C4-2B (cell line): ENCODE measurements around the gene MYO1E.

Experiments used
- ZFX ChIP-seq: fragments of 450-650 bp; IDR thresholded peaks from 2 replicates; pipeline ENCODE4 v1.6.1; 2017
- TF ChIP-seq, protein P1 (sequence below): fragments of 450-650 bp; conservative IDR thresholded peaks from 2 replicates; pipeline ENCODE4 v1.5.1; 2017; ENCODE audit warnings: mild to moderate bottlenecking

- TF ChIP-seq, protein P1, sequence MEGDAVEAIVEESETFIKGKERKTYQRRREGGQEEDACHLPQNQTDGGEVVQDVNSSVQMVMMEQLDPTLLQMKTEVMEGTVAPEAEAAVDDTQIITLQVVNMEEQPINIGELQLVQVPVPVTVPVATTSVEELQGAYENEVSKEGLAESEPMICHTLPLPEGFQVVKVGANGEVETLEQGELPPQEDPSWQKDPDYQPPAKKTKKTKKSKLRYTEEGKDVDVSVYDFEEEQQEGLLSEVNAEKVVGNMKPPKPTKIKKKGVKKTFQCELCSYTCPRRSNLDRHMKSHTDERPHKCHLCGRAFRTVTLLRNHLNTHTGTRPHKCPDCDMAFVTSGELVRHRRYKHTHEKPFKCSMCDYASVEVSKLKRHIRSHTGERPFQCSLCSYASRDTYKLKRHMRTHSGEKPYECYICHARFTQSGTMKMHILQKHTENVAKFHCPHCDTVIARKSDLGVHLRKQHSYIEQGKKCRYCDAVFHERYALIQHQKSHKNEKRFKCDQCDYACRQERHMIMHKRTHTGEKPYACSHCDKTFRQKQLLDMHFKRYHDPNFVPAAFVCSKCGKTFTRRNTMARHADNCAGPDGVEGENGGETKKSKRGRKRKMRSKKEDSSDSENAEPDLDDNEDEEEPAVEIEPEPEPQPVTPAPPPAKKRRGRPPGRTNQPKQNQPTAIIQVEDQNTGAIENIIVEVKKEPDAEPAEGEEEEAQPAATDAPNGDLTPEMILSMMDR, result no peak
- no peak for TF ChIP-seq ZFX
Observed at GRCh38 chr15:59252137-59252536, 120.5 kb downstream of the MYO1E start.
